Fibroblast of upper back skin (primary cell): ENCODE data around the gene CYBA.
"Not testable (repeated sequence)": the region's sequence is repeated elsewhere in the genome, so short reads cannot be mapped to it uniquely, and the experiment has no call there.

Source experiments
- DNase-seq: peaks from one replicate; pipeline ENCODE4 v3.0.0-alpha.2; 2013

Gene CYBA

GRCh38 chr16:88609426-88609825, 41.4 kb downstream of the CYBA start:
- not testable (repeated sequence) for DNase-seq

GRCh38 chr16:88608076-88608475, 42.8 kb downstream of the CYBA start:
- no peak for DNase-seq

GRCh38 chr16:88606148-88606757, 44.6 kb downstream of the CYBA start:
- no peak for DNase-seq

GRCh38 chr16:88605186-88606147, 45.4 kb downstream of the CYBA start:
- no peak for DNase-seq

- no peak for DNase-seq
Measured at GRCh38 chr16:88602091-88602490, 48.8 kb downstream of the CYBA start.

- DNase-seq = no peak
Measured at GRCh38 chr16:88601313-88602036, 49.4 kb downstream of the CYBA start.

- no peak for DNase-seq
Measured at GRCh38 chr16:88600539-88600896, 50.3 kb downstream of the CYBA start.

GRCh38 chr16:88599825-88600538, 50.9 kb downstream of the CYBA start:
- DNase-seq = no peak

GRCh38 chr16:88599092-88599733, 51.6 kb downstream of the CYBA start:
- no peak for DNase-seq

GRCh38 chr16:88597856-88598491, 52.9 kb downstream of the CYBA start:
- no peak for DNase-seq

- DNase-seq = peak; percentile 16
Measured at GRCh38 chr16:88596483-88596882, 54.4 kb downstream of the CYBA start.

GRCh38 chr16:88595921-88596320, 54.9 kb downstream of the CYBA start:
- DNase-seq = no peak

- no peak for DNase-seq
Measured at GRCh38 chr16:88595101-88595500, 55.8 kb downstream of the CYBA start.

GRCh38 chr16:88593910-88594309, 56.9 kb downstream of the CYBA start:
- no peak for DNase-seq

GRCh38 chr16:88593489-88593888, 57.4 kb downstream of the CYBA start:
- no peak for DNase-seq
